SK-N-SH (cell line): Measurements from ENCODE around the gene FASTK.

Experiments
- CTCF ChIP-seq: fragments of 200-600 bp; sonication (generic); IDR thresholded peaks from 2 replicates; pipeline ENCODE4 v1.6.1; 2017; ENCODE audit warnings: antibody characterized with exemption, mild to moderate bottlenecking, moderate library complexity
- EP300 ChIP-seq, 2 experiments: IDR thresholded peaks; 2 replicates each; pipeline versions ENCODE4 v1.4.0 to v1.6.1; 2012; ENCODE audit warnings: borderline replicate concordance in 1 of 2, low read depth in 1 of 2, low read length in 1 of 2
- TAF1 ChIP-seq: IDR thresholded peaks from 2 replicates; pipeline ENCODE4 v1.6.1; 2012; ENCODE audit warnings: low read depth, mild to moderate bottlenecking, low read length, moderate library complexity, borderline replicate concordance

- no peak for TF ChIP-seq CTCF
- no peak for TF ChIP-seq EP300 (IDR thresholded peaks at IDR 0.05; ENCODE audit: borderline replicate concordance in 1 of 2, low read depth in 1 of 2, low read length in 1 of 2)
- no peak for TF ChIP-seq TAF1
These were observed 39.8 kb downstream of the FASTK start for GRCh38 chr7:151040616-151041375.
